NT2/D1 (cell line): ENCODE measurements around the gene PTK6.

ENCODE experiments used
- DNase-seq: peaks from one replicate; pipeline ENCODE4 v3.0.0-alpha.2; 2011; ENCODE audit warnings: low read depth, low spot score
- H3K27me3 ChIP-seq: 2 replicates; pipeline ENCODE4 v1.6.0; 2011; ENCODE audit warnings: mild to moderate bottlenecking; ENCODE audit not compliant: insufficient read length, insufficient read depth
- H3K36me3 ChIP-seq: 2 replicates; pipeline ENCODE4 v1.6.1; 2011; ENCODE audit warnings: mild to moderate bottlenecking, low read length, mixed read lengths; ENCODE audit not compliant: insufficient read depth, insufficient read length
- H3K4me1 ChIP-seq: 2 replicates; pipeline ENCODE4 v1.5.1; 2011; ENCODE audit not compliant: insufficient read depth, insufficient read length
- H3K4me3 ChIP-seq: 2 replicates; pipeline ENCODE4 v1.5.1; 2011; ENCODE audit warnings: low read depth; ENCODE audit not compliant: insufficient read length
- H3K9ac ChIP-seq: 2 replicates; pipeline ENCODE4 v1.6.0; 2011; ENCODE audit warnings: low read depth; ENCODE audit not compliant: insufficient read length
- H3K9me3 ChIP-seq: 2 replicates; pipeline ENCODE4 v1.5.1; 2011; ENCODE audit warnings: mild to moderate bottlenecking, low read length; ENCODE audit not compliant: insufficient read depth
- SUZ12 ChIP-seq: IDR thresholded peaks from 2 replicates; pipeline ENCODE4 v1.6.1; 2011; ENCODE audit not compliant: insufficient read length, insufficient read depth; ENCODE audit errors: extremely low read depth
- YY1 ChIP-seq: IDR thresholded peaks from 2 replicates; pipeline ENCODE4 v1.6.1; 2011; ENCODE audit not compliant: insufficient read length, insufficient read depth
- ZNF274 ChIP-seq: IDR thresholded peaks from 2 replicates; pipeline ENCODE4 v1.6.1; 2011; ENCODE audit warnings: mild to moderate bottlenecking, low read depth, low read length

The PTK6 gene

GRCh38 chr20:63492518-63492917, 44.7 kb downstream of the PTK6 start:
- TF ChIP-seq ZNF274 (no peak), YY1 (no peak), SUZ12 (no peak)
- H3K9me3 ChIP-seq: no peaks in the 10 kb centered on the region
- no peak for DNase-seq
- H3K27me3 ChIP-seq: peaks cover 2% of the 10 kb centered on the region
- H3K9ac ChIP-seq: no peak overlapping the region
- peaks cover 82% of the 10 kb centered on the region for H3K36me3 ChIP-seq
- H3K4me3 ChIP-seq: no peak overlapping the region
- peaks cover 20% of the 10 kb centered on the region for H3K4me1 ChIP-seq

GRCh38 chr20:63491635-63492230, 45.4 kb downstream of the PTK6 start:
- no peak for DNase-seq
- Histone ChIP-seq H3K4me3 (no peak overlapping the region), H3K36me3 (peaks cover 78% of the 10 kb centered on the region), H3K9me3 (no peaks in the 10 kb centered on the region), H3K9ac (no peak overlapping the region), H3K4me1 (peaks cover 12% of the 10 kb centered on the region), H3K27me3 (peaks cover 2% of the 10 kb centered on the region)
- no peak for TF ChIP-seq ZNF274

GRCh38 chr20:63491078-63491477, 46.1 kb downstream of the PTK6 start:
- H3K9ac ChIP-seq: no peak overlapping the region
- no peaks in the 10 kb centered on the region for H3K27me3 ChIP-seq
- peaks cover 78% of the 10 kb centered on the region for H3K36me3 ChIP-seq

GRCh38 chr20:63490416-63490815, 46.8 kb downstream of the PTK6 start:
- H3K4me1 ChIP-seq: peaks cover 4% of the 10 kb centered on the region
- DNase-seq: no peak
- no peaks in the 10 kb centered on the region for H3K9me3 ChIP-seq
- no peak overlapping the region for H3K4me3 ChIP-seq
- no peaks in the 10 kb centered on the region for H3K27me3 ChIP-seq
- H3K36me3 ChIP-seq: peaks cover 73% of the 10 kb centered on the region
- TF ChIP-seq SUZ12 (no peak), ZNF274 (no peak), YY1 (no peak)
- H3K9ac ChIP-seq: no peak overlapping the region

More at GRCh38 chr20:63491078-63491477, 46.1 kb downstream of the PTK6 start:
- Histone ChIP-seq H3K4me1 (peaks cover 8% of the 10 kb centered on the region), H3K4me3 (no peak overlapping the region), H3K9me3 (no peaks in the 10 kb centered on the region)
- no peak for DNase-seq
- no peak for TF ChIP-seq SUZ12

- TF ChIP-seq YY1 (no peak), ZNF274 (no peak), SUZ12 (no peak)
- H3K27me3 ChIP-seq: no peaks in the 10 kb centered on the region
Measured at GRCh38 chr20:63488315-63489251, 48.6 kb downstream of the PTK6 start.

GRCh38 chr20:63487781-63488241, 49.4 kb downstream of the PTK6 start:
- TF ChIP-seq ZNF274 (no peak), SUZ12 (no peak), YY1 (no peak)
- DNase-seq: no peak
- Histone ChIP-seq H3K4me1 (peaks cover 12% of the 10 kb centered on the region), H3K9me3 (no peaks in the 10 kb centered on the region), H3K36me3 (peaks cover 46% of the 10 kb centered on the region), H3K4me3 (no peak overlapping the region), H3K9ac (no peak overlapping the region), H3K27me3 (no peaks in the 10 kb centered on the region)

More at GRCh38 chr20:63488315-63489251, 48.6 kb downstream of the PTK6 start:
- no peaks in the 10 kb centered on the region for H3K9me3 ChIP-seq
- no peak overlapping the region for H3K4me3 ChIP-seq
- DNase-seq: no peak
- H3K36me3 ChIP-seq: peaks cover 54% of the 10 kb centered on the region
- H3K4me1 ChIP-seq: peaks cover 10% of the 10 kb centered on the region
- H3K9ac ChIP-seq: peak overlapping the region; percentile 6

DNA sequence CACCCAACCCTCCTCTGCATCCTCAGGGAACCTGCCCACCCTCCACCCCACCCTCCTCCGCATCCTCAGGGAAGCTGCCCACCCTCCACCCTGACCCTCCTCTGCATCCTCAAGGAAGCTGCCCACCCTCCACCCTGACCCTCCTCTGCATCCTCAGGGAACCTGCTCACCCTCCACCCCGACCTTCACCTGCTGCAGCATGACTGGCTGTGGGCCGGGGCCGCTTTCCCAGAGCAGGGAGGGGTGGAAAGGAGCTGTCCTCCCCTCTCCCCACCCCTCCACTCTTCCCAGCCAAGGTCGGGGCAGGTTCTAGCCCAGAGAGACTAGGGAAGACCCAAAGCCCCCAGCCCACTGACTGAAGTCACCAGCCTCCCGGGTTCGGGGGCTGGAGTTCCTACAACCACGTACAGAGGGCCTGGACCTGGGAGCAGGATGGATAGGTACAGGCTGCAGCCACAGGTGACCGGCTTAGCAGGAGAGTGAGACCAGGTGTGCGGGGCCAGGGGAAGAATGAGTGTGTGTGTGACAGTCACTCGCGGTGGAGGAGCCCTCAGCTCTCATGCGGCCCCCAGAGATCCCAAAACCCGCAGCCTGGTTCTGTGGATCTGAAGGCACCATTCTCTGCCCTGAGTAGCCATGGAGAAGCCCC, 49.9 kb downstream of the PTK6 start:
- TF ChIP-seq YY1 (no peak), SUZ12 (no peak), ZNF274 (no peak)
- H3K36me3 ChIP-seq: peaks cover 41% of the 10 kb centered on the region

More for the DNA sequence above, 49.9 kb downstream of the PTK6 start:
- Histone ChIP-seq H3K4me1 (peaks cover 18% of the 10 kb centered on the region), H3K9ac (no peak overlapping the region), H3K4me3 (no peak overlapping the region), H3K27me3 (no peaks in the 10 kb centered on the region), H3K9me3 (no peaks in the 10 kb centered on the region)
- no peak for DNase-seq
